Common myeloid progenitor, CD34-positive (primary cell): Measurements from ENCODE around the gene MRPL24.

Experiments used
- CTCF ChIA-PET: fragments of 350-600 bp; sonication (Branson Sonifier 250); formaldehyde crosslinking; loops from one replicate; lab custom pipeline; 2021; ENCODE audit warnings: antibody characterized with exemption; lab: Charles Lee
- POLR2A ChIA-PET: fragments of 350-600 bp; sonication (Branson Sonifier 250); formaldehyde crosslinking; loops from one replicate; lab custom pipeline; 2021; ENCODE audit warnings: antibody characterized with exemption; lab: Charles Lee
- DNase-seq, 3 donors: peaks; one replicate each; pipeline versions ENCODE4 v3.0.0 to v3.0.0-alpha.2; 2013
- H3K27ac ChIP-seq, 2 experiments: 1 replicate in 1 of 2; 2 replicates in 1 of 2; pipeline ENCODE4 v1.7.0; 2013; ENCODE audit warnings: inconsistent platforms in 2 of 2, low read length in 2 of 2, mild to moderate bottlenecking in 2 of 2, low read depth in 1 of 2, moderate library complexity in 1 of 2; ENCODE audit not compliant: severe bottlenecking in 2 of 2, insufficient read depth in 1 of 2, poor library complexity in 1 of 2
- H3K27me3 ChIP-seq, 5 experiments: replicated peaks in 2 of 5; 1 replicate in 3 of 5; 2 replicates in 2 of 5; pipeline versions ENCODE4 v1.6.1 to v1.7.0; 2013; ENCODE audit warnings: low read length in 4 of 5, mild to moderate bottlenecking in 2 of 5, moderate library complexity in 2 of 5, inconsistent platforms in 1 of 5; ENCODE audit not compliant: insufficient read depth in 5 of 5, control insufficient read depth in 4 of 5
- H3K36me3 ChIP-seq, 4 experiments: 1 replicate in 2 of 4; 2 replicates in 2 of 4; pipeline versions ENCODE4 v1.6.1 to v1.7.0; 2013; ENCODE audit warnings: low read length in 3 of 4, control low read depth in 1 of 4, mild to moderate bottlenecking in 1 of 4; ENCODE audit not compliant: control insufficient read depth in 4 of 4, insufficient read depth in 4 of 4
- H3K4me1 ChIP-seq, 4 experiments: 1 replicate in 3 of 4; 2 replicates in 1 of 4; pipeline versions ENCODE4 v1.6.1 to v1.7.1; 2013; ENCODE audit warnings: low read length in 3 of 4, mild to moderate bottlenecking in 3 of 4, control low read depth in 1 of 4, inconsistent platforms in 1 of 4, moderate library complexity in 1 of 4; ENCODE audit not compliant: control insufficient read depth in 4 of 4, insufficient read depth in 4 of 4; ENCODE audit errors: control extremely low read depth in 1 of 4
- H3K4me3 ChIP-seq, 7 experiments: 1 replicate in 4 of 7; 2 replicates in 3 of 7; pipeline versions ENCODE4 v1.5.1 to v1.7.0; 2013; ENCODE audit warnings: mild to moderate bottlenecking in 7 of 7, low read length in 6 of 7, moderate library complexity in 6 of 7, inconsistent platforms in 2 of 7, low read depth in 2 of 7, control low read depth in 1 of 7; ENCODE audit not compliant: insufficient read depth in 4 of 7, control insufficient read depth in 1 of 7; ENCODE audit errors: extremely low read depth in 1 of 7
- H3K9me3 ChIP-seq, 5 experiments: 1 replicate in 4 of 5; 2 replicates in 1 of 5; pipeline versions ENCODE4 v1.6.1 to v1.7.1; 2013; ENCODE audit warnings: low read length in 4 of 5, mild to moderate bottlenecking in 2 of 5, inconsistent platforms in 1 of 5, low read depth in 1 of 5, moderate library complexity in 1 of 5; ENCODE audit not compliant: control insufficient read depth in 4 of 5, insufficient read depth in 2 of 5; ENCODE audit errors: control extremely low read depth in 1 of 5
- WGBS: methylation state at CpG from one replicate; pipeline ENCODE4 v1.1.5; 2013; ENCODE audit not compliant: insufficient coverage; 5-methylcytosine and 5-hydroxymethylcytosine counted together

Gene MRPL24

DNA sequence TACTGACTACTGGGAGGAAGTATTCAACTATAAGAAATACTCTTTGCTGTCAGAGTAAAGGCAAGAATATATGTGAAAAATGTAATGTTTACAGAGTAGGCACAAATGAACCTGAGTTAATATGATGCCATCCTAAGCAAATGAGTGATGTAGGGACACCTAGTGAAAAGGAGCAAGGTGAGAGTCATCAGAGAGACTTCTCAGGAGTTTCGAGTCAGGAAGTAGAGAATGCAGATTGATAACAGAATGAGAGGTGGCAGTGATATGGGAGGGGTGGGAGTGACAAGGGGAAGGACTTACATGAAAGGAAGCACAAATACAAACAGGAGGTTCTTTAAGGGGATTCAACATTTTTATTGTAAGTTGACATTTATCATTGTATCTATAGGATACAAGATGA, 36.7 kb upstream of the MRPL24 start:
- CTCF ChIA-PET: interaction anchor here (0.9 to 1.1 kb wide), 2 partner anchors 18 to 52 kb away, joined by 3 to 5 read pairs; no protein-coding TSS in a partner anchor
- WGBS: 75% methylated on average over 1 of the region's 1 CpG
- H3K27me3 ChIP-seq: no peaks in the 10 kb centered on the region
- peaks cover 4 to 25% (median 13%) of the 10 kb centered on the region in 4 experiments for H3K36me3 ChIP-seq
- H3K9me3 ChIP-seq: no peaks in the 10 kb centered on the region
- DNase-seq: no peak
- H3K4me1 ChIP-seq: peaks cover 3 to 8% (median 6%) of the 10 kb centered on the region in 4 experiments
- POLR2A ChIA-PET: interaction anchor here (0.9 kb wide), 1 partner anchor 9 kb away, joined by 3 read pairs; no protein-coding TSS in a partner anchor
- no peak overlapping the region for H3K27ac ChIP-seq
- H3K4me3 ChIP-seq: no peak overlapping the region

GRCh38 chr1:156776942-156777341, 36.1 kb upstream of the MRPL24 start:
- H3K27me3 ChIP-seq: no peaks in the 10 kb centered on the region
- no peak for DNase-seq
- H3K9me3 ChIP-seq: no peaks in the 10 kb centered on the region
- WGBS: 45% methylated on average over 2 of the region's 4 CpGs
- ChIA-PET CTCF (interaction anchor here (0.9 to 1.7 kb wide), 3 partner anchors 19 to 87 kb away, joined by 3 to 11 read pairs (median 5); no protein-coding TSS in a partner anchor), POLR2A (interaction anchor here (0.9 kb wide), 1 partner anchor 10 kb away, joined by 3 read pairs; no protein-coding TSS in a partner anchor)
- H3K4me1 ChIP-seq: peaks cover 3 to 8% (median 7%) of the 10 kb centered on the region in 4 experiments
- H3K27ac ChIP-seq: no peak overlapping the region
- no peak overlapping the region for H3K4me3 ChIP-seq
- peaks cover 0 to 25% (median 10%) of the 10 kb centered on the region in 4 experiments for H3K36me3 ChIP-seq

DNA sequence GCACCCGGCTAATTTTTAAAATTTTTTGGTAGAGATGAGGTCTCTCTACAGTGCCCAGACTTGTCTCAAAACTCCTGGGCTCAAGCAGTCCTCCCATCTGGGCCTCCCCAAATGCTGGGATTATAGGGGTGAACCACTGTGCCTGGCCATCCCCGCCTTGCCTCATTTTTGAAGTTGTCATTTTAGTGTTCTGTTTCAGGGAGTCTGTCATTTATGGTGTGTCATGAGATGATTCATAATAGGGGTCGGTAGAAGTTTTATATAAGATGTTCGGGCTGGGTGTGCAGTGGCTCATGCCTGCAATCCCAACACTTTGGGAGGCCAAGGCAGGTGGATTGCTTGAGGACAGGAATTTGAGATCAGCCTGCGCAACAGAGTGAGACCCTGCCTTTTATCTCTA, 34.9 kb upstream of the MRPL24 start:
- H3K27ac ChIP-seq: no peak overlapping the region
- WGBS: 78% methylated on average over 3 of the region's 5 CpGs
- H3K9me3 ChIP-seq: no peaks in the 10 kb centered on the region
- DNase-seq: no peak
- ChIA-PET CTCF (interaction anchor here (1.7 kb wide), 1 partner anchor 86 kb away, joined by 11 read pairs; no protein-coding TSS in a partner anchor), POLR2A (no interaction called here)
- H3K36me3 ChIP-seq: peaks cover 0 to 26% (median 16%) of the 10 kb centered on the region in 4 experiments
- no peaks in the 10 kb centered on the region for H3K27me3 ChIP-seq
- H3K4me1 ChIP-seq: peaks cover 3 to 13% (median 8%) of the 10 kb centered on the region in 4 experiments
- no peak overlapping the region for H3K4me3 ChIP-seq

DNA sequence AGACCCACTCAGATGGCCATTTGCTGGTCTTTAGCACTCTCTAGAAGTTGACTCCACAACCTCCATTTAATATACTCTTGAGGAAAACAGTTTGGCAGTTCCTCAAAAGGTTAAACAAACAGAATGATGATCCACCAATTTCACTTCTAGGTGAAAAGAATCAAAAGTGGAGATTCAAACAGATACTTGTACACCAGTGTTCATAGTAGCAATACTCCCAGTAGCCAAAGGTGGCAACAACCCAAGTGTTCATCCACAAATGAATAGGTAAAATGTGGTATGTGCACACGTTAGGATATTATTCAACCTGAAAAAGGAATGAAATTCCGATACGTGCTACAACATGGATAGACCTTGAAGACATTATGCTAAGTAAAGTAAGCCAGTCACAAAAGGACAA, 32.7 kb upstream of the MRPL24 start:
- POLR2A ChIA-PET: no interaction called here
- Histone ChIP-seq H3K9me3 (no peaks in the 10 kb centered on the region), H3K4me1 (peaks cover 10 to 25% (median 17%) of the 10 kb centered on the region in 4 experiments), H3K27ac (no peak overlapping the region), H3K27me3 (no peaks in the 10 kb centered on the region), H3K4me3 (no peak overlapping the region), H3K36me3 (peaks cover 0 to 31% (median 20%) of the 10 kb centered on the region in 4 experiments)
- 100% methylated on average over 3 of the region's 3 CpGs for whole genome bisulfite sequencing
- CTCF ChIA-PET: interaction anchor here (1.8 to 3.1 kb wide), 2 partner anchors 8 to 11 kb away, joined by 10 to 17 read pairs; no protein-coding TSS in a partner anchor
- peak in 2 of 3 donors; percentile 50 to 54 for DNase-seq

GRCh38 chr1:156772728-156773497, 32.0 kb upstream of the MRPL24 start:
- POLR2A ChIA-PET: no interaction called here
- peaks cover 12 to 31% (median 21%) of the 10 kb centered on the region in 4 experiments for H3K4me1 ChIP-seq

GRCh38 chr1:156772222-156772621, 31.3 kb upstream of the MRPL24 start:
- no peak overlapping the region for H3K4me3 ChIP-seq
- no peak for DNase-seq
- no CpG with 5 or more reads among the region's 3 CpGs for WGBS
- POLR2A ChIA-PET: interaction anchor here (0.9 kb wide), 1 partner anchor 13 kb away, joined by 3 read pairs; no protein-coding TSS in a partner anchor
- peaks cover 0 to 31% (median 20%) of the 10 kb centered on the region in 4 experiments for H3K36me3 ChIP-seq
- H3K27me3 ChIP-seq: no peaks in the 10 kb centered on the region
- H3K27ac ChIP-seq: no peak overlapping the region
- peaks cover 12 to 26% (median 18%) of the 10 kb centered on the region in 4 experiments for H3K4me1 ChIP-seq
- no peaks in the 10 kb centered on the region for H3K9me3 ChIP-seq
- CTCF ChIA-PET: interaction anchor here (1.1 to 3.7 kb wide), 8 partner anchors 9 to 46 kb away, joined by 3 to 24 read pairs (median 4); no protein-coding TSS in a partner anchor

More at GRCh38 chr1:156772728-156773497, 32.0 kb upstream of the MRPL24 start:
- Histone ChIP-seq H3K4me3 (no peak overlapping the region), H3K36me3 (peaks cover 0 to 31% (median 20%) of the 10 kb centered on the region in 4 experiments), H3K27ac (no peak overlapping the region), H3K9me3 (no peaks in the 10 kb centered on the region), H3K27me3 (no peaks in the 10 kb centered on the region)
- DNase-seq: peak in 1 of 3 donors; percentile 52
- 92% methylated on average over 6 of the region's 9 CpGs for WGBS
- CTCF ChIA-PET: interaction anchor here (1.1 to 3.7 kb wide), 7 partner anchors 9 to 47 kb away, joined by 3 to 24 read pairs (median 5); no protein-coding TSS in a partner anchor
